Upper lobe of left lung (tissue), 6 donors: ENCODE results near the gene ERMARD. TPM values are rescaled to one million over a fixed set of nuclear protein-coding genes. Genes with fewer than 3 reads are reported as not detected.

ENCODE experiments used
- ATAC-seq, 2 donors: fragments of 200-7000 bp; cut with Tn5 transposase; one replicate each; pipeline ENCODE4 v1.9.1; 2022; ENCODE audit warnings: mild to moderate bottlenecking in 2 of 2, moderate library complexity in 2 of 2; ENCODE audit not compliant: low FRiP score in 2 of 2
- DNase-seq, 2 donors: peaks; one replicate each; pipeline ENCODE4 v3.0.0-alpha.2; 2019 to 2020
- H3K27ac ChIP-seq, 4 donors: fragments of 200-600 bp; sonication (generic); one replicate each; pipeline ENCODE4 v1.5.1; 2016 to 2019
- H3K27me3 ChIP-seq, 4 donors: fragments of 200-600 bp; sonication (generic); one replicate each; pipeline ENCODE4 v1.5.1; 2017 to 2019
- H3K36me3 ChIP-seq, 4 donors: fragments of 200-600 bp; sonication (generic); one replicate each; pipeline ENCODE4 v1.5.1; 2016 to 2019
- H3K4me1 ChIP-seq, 4 donors: fragments of 200-600 bp; sonication (generic); one replicate each; pipeline ENCODE4 v1.5.1; 2018 to 2019
- H3K4me3 ChIP-seq, 4 donors: fragments of 200-600 bp; sonication (generic); one replicate each; pipeline ENCODE4 v1.5.1; 2017 to 2019; ENCODE audit warnings: mild to moderate bottlenecking in 2 of 4, moderate library complexity in 1 of 4
- H3K9me3 ChIP-seq, 4 donors: fragments of 200-600 bp; sonication (generic); one replicate each; pipeline ENCODE4 v1.5.1; 2018 to 2019
- EP300 ChIP-seq, 4 donors: sonication (generic); formaldehyde crosslinking; IDR thresholded peaks; one replicate each; pipeline ENCODE4 v1.5.1; 2017; ENCODE audit warnings: antibody characterized with exemption in 4 of 4, control low read depth in 2 of 4
- POLR2A ChIP-seq, 4 donors: fragments of 450-650 bp; IDR thresholded peaks; one replicate each; pipeline ENCODE4 v1.5.1; 2016 to 2017; ENCODE audit warnings: antibody characterized with exemption in 4 of 4, mild to moderate bottlenecking in 2 of 4
- POLR2AphosphoS5 ChIP-seq, 2 donors: sonication (generic); formaldehyde crosslinking; IDR thresholded peaks; one replicate each; pipeline ENCODE4 v1.5.1; 2017; ENCODE audit warnings: antibody characterized with exemption in 2 of 2
- WGBS, 2 donors: methylation state at CpG; one replicate each; pipeline ENCODE4 v1.1.5; 2017 to 2018; 5-methylcytosine and 5-hydroxymethylcytosine counted together
- total RNA-seq, 6 donors: library from RNA; depleted of rRNA in 4 of 6; stranded (reverse); fragments of >200 nt in 4 of 6; gene quantifications; one replicate each; pipeline versions ENCODE4 v1.1.0 to v1.2.1, GENCODE V29; 2016 to 2021
- TF ChIP-seq, protein P1 (sequence below), 6 experiments: fragments of 450-650 bp in 4 of 6; fragments of 200-600 bp in 2 of 6; sonication (generic) in 2 of 6; IDR thresholded peaks; one replicate each; pipeline ENCODE4 v1.5.1; 2016 to 2019; ENCODE audit warnings: antibody characterized with exemption in 6 of 6
- donor health status: DM: no; HTN: no; CAD: no; lungs with moderate emphysema.
- donor health status: DM: no; HTN: yes; CAD: no; lungs with severe emphysema.

The ERMARD gene
- total RNA-seq, 6 donors from 2014 or later = 12.6 to 51.3 (median 18.5) TPM

DNA sequence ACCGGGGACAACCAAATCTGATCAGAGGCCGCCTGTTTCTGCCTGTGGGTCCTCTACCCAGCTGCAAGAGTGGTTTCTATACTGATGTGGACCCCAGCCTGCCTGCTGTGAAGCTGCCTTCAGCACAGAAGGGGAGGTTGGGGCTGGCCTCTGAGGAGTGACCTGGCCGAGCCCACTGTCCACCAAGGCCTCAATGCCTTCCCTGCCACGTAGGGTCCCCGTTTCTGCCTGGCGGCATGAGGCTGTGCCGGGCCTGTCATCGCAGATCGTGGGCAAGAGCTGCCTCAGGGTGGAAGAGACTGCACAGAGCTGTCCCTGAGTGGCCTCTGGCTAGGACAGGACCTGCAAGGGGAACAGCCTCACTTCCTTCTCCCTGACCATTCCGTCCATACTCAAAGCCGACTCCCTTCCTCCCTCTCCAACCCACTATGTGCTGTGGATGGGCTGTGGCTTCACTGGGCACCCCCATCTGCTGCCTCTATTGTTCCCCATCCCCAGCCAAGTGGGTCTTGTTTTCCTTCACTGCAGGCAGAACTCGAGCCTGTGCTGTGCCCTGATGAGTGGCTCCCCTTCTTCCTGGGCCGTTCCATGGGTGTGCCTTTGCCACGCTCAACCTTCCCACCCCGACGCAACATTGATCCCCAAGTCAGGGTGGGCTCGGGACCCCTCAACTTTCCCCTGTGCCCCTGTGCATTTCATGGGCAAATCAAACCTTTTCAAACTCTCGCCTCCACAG is 60.3 kb downstream of the ERMARD start:
- H3K27ac ChIP-seq = no peak overlapping the region
- H3K9me3 ChIP-seq = peaks cover 0 to 4% (median 0%) of the 10 kb centered on the region in 4 donors
- H3K4me3 ChIP-seq = no peak overlapping the region
- H3K27me3 ChIP-seq = no peaks in the 10 kb centered on the region
- 83 to 84% methylated on average over 9 to 18 of the region's 18 CpGs for WGBS, 2 donors
- no peak for TF ChIP-seq POLR2AphosphoS5 (IDR thresholded peaks at IDR 0.05)
- TF ChIP-seq EP300 (IDR thresholded peaks at IDR 0.05) = no peak
- TF ChIP-seq, protein P1, sequence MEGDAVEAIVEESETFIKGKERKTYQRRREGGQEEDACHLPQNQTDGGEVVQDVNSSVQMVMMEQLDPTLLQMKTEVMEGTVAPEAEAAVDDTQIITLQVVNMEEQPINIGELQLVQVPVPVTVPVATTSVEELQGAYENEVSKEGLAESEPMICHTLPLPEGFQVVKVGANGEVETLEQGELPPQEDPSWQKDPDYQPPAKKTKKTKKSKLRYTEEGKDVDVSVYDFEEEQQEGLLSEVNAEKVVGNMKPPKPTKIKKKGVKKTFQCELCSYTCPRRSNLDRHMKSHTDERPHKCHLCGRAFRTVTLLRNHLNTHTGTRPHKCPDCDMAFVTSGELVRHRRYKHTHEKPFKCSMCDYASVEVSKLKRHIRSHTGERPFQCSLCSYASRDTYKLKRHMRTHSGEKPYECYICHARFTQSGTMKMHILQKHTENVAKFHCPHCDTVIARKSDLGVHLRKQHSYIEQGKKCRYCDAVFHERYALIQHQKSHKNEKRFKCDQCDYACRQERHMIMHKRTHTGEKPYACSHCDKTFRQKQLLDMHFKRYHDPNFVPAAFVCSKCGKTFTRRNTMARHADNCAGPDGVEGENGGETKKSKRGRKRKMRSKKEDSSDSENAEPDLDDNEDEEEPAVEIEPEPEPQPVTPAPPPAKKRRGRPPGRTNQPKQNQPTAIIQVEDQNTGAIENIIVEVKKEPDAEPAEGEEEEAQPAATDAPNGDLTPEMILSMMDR (IDR thresholded peaks at IDR 0.05) = no peak
- H3K36me3 ChIP-seq = no peaks in the 10 kb centered on the region
- H3K4me1 ChIP-seq = no peaks in the 10 kb centered on the region
- no peak for DNase-seq
- no peak for ATAC-seq

DNA sequence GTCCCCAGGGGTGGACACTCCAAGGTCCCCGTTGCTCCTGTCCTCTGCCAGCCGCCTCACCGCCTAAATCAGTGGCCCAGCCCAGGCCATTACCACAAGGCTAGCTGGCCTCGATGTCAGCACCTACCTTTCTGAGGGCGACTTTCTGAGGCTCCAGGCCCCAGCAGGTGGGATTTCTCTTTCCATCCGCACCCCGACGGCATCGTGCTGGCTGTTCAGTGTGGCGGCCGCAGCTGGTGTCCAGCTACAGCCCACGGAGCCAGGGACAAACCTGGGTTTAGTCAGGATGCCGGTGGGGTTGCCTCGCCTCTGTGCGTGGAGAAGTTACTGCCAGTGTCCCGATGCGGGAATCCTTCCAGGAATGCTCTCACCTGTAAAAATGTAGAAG is 60.8 kb downstream of the ERMARD start:
- Histone ChIP-seq H3K36me3 (no peaks in the 10 kb centered on the region), H3K9me3 (peaks cover 0 to 4% (median 0%) of the 10 kb centered on the region in 4 donors), H3K4me3 (no peak overlapping the region), H3K27me3 (no peaks in the 10 kb centered on the region), H3K27ac (no peak overlapping the region), H3K4me1 (no peaks in the 10 kb centered on the region)
- WGBS, 2 donors = 94 to 95% methylated on average over 15 to 17 of the region's 17 CpGs
- no peak for DNase-seq
- TF ChIP-seq POLR2AphosphoS5 (IDR thresholded peaks at IDR 0.05) (no peak), POLR2A (IDR thresholded peaks at IDR 0.05) (no peak), EP300 (IDR thresholded peaks at IDR 0.05) (no peak)
- TF ChIP-seq, protein P1 (IDR thresholded peaks at IDR 0.05) = no peak
- no peak for ATAC-seq

DNA sequence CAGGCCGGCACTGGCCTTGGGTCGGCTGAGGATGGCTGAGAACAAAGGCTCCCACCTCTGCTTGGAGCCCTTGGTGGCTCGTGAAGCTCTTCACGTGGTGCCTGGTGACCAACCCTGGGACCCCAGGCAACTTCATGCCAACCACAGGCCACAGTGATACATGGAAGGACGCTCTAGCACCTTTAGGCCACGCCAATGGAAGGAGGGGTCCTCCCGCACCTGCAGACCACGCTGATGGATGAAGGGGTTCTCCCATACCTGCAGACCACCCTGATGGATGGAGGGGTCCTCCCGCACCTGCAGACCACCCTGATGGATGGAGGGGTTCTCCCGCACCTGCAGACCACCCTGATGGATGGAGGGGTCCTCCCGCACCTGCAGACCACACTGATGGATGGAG is 62.5 kb downstream of the ERMARD start:
- no peak overlapping the region for H3K27ac ChIP-seq
- no peaks in the 10 kb centered on the region for H3K36me3 ChIP-seq
- no peak for DNase-seq
- WGBS, 2 donors = 93 to 100% methylated on average over 5 to 11 of the region's 11 CpGs
- no peaks in the 10 kb centered on the region for H3K27me3 ChIP-seq
- H3K4me3 ChIP-seq = no peak overlapping the region
- H3K9me3 ChIP-seq = peaks cover 0 to 4% (median 0%) of the 10 kb centered on the region in 4 donors
- ATAC-seq = no peak
- H3K4me1 ChIP-seq = no peaks in the 10 kb centered on the region
- TF ChIP-seq POLR2A (IDR thresholded peaks at IDR 0.05) = no peak
- no peak for TF ChIP-seq POLR2AphosphoS5 (IDR thresholded peaks at IDR 0.05)
- TF ChIP-seq EP300 (IDR thresholded peaks at IDR 0.05) = no peak
- TF ChIP-seq, protein P1 (IDR thresholded peaks at IDR 0.05) = no peak

DNA sequence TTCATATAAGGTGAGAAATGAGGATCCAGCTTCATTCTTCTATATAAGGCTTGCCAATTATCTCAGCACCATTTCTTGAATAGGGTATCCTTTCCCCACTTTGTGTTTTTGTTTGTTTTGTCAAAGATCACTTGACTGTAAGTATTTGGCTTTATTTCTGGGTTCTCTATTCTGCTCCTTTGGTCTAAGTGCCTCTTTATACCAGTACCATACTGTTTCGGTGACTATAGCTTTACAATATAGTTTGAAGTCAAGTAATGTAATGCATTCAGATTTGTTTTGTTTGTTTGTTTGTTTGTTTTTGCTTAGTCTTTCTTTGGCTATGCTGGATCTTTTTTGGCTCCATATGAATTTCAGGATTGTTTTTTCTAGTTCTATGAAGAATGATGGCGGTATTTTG is 64.6 kb downstream of the ERMARD start:
- 92 to 94% methylated on average over 2 of the region's 2 CpGs for WGBS, 2 donors

More for the DNA sequence above, 64.6 kb downstream of the ERMARD start:
- Histone ChIP-seq H3K4me1 (no peaks in the 10 kb centered on the region), H3K36me3 (no peaks in the 10 kb centered on the region), H3K4me3 (no peak overlapping the region), H3K27me3 (no peaks in the 10 kb centered on the region), H3K9me3 (peaks cover 0 to 4% (median 0%) of the 10 kb centered on the region in 4 donors), H3K27ac (no peak overlapping the region)
- ATAC-seq = no peak
- no peak for DNase-seq
- TF ChIP-seq EP300 (IDR thresholded peaks at IDR 0.05) (no peak), POLR2A (IDR thresholded peaks at IDR 0.05) (no peak), POLR2AphosphoS5 (IDR thresholded peaks at IDR 0.05) (no peak)
- TF ChIP-seq, protein P1 (IDR thresholded peaks at IDR 0.05) = no peak
